Mucosa of rectum (tissue), 2 donors: ENCODE results near the gene ADARB2.

Experiments
- H3K27ac ChIP-seq, 2 donors: one replicate each; pipeline ENCODE4 v1.7.0; 2013; ENCODE audit warnings: inconsistent platforms in 2 of 2, low read depth in 2 of 2, low read length in 2 of 2
- H3K27me3 ChIP-seq, 2 donors: one replicate each; pipeline ENCODE4 v1.7.0; 2013; ENCODE audit warnings: low read length in 2 of 2; ENCODE audit not compliant: control insufficient read depth in 2 of 2, insufficient read depth in 2 of 2
- H3K36me3 ChIP-seq, 2 donors: one replicate each; pipeline ENCODE4 v1.7.0; 2013; ENCODE audit warnings: low read length in 2 of 2; ENCODE audit not compliant: control insufficient read depth in 2 of 2, insufficient read depth in 2 of 2
- H3K4me1 ChIP-seq, 2 donors: one replicate each; pipeline ENCODE4 v1.7.0; 2013; ENCODE audit warnings: low read length in 2 of 2, mild to moderate bottlenecking in 1 of 2; ENCODE audit not compliant: control insufficient read depth in 2 of 2, insufficient read depth in 2 of 2
- H3K4me3 ChIP-seq, 2 donors: one replicate each; pipeline ENCODE4 v1.7.0; 2013; ENCODE audit warnings: low read length in 2 of 2
- H3K9ac ChIP-seq, 2 donors: one replicate each; pipeline ENCODE4 v1.7.0; 2013; ENCODE audit warnings: low read length in 2 of 2, low read depth in 1 of 2, mild to moderate bottlenecking in 1 of 2
- H3K9me3 ChIP-seq, 2 donors: one replicate each; pipeline ENCODE4 v1.7.0; 2013; ENCODE audit warnings: low read length in 2 of 2; ENCODE audit not compliant: control insufficient read depth in 2 of 2
- donor health status: healthy.
- donor health status: Normal muscosa, but diverticular disease.

Gene ADARB2

GRCh38 chr10:1716839-1717238 is 20.5 kb downstream of the ADARB2 start:
- Histone ChIP-seq H3K9me3 (no peaks in the 10 kb centered on the region), H3K27me3 (peaks cover 0 to 2% of the 10 kb centered on the region in 2 donors)

GRCh38 chr10:1715821-1716220 is 21.5 kb downstream of the ADARB2 start:
- Histone ChIP-seq H3K27ac (no peak overlapping the region), H3K27me3 (peaks cover 0 to 2% of the 10 kb centered on the region in 2 donors), H3K4me1 (no peaks in the 10 kb centered on the region)

More at GRCh38 chr10:1716839-1717238, 20.5 kb downstream of the ADARB2 start:
- Histone ChIP-seq H3K4me1 (no peaks in the 10 kb centered on the region), H3K36me3 (no peaks in the 10 kb centered on the region), H3K9ac (no peak overlapping the region), H3K4me3 (no peak overlapping the region), H3K27ac (no peak overlapping the region)

GRCh38 chr10:1712944-1713671 is 24.2 kb downstream of the ADARB2 start:
- Histone ChIP-seq H3K4me1 (no peaks in the 10 kb centered on the region), H3K27me3 (peaks cover 0 to 2% of the 10 kb centered on the region in 2 donors), H3K4me3 (no peak overlapping the region), H3K36me3 (no peaks in the 10 kb centered on the region), H3K9ac (no peak overlapping the region), H3K27ac (no peak overlapping the region), H3K9me3 (no peaks in the 10 kb centered on the region)

More at GRCh38 chr10:1715821-1716220, 21.5 kb downstream of the ADARB2 start:
- Histone ChIP-seq H3K9ac (no peak overlapping the region), H3K4me3 (no peak overlapping the region), H3K9me3 (no peaks in the 10 kb centered on the region), H3K36me3 (no peaks in the 10 kb centered on the region)

GRCh38 chr10:1712314-1712713 is 25.0 kb downstream of the ADARB2 start:
- Histone ChIP-seq H3K4me3 (no peak overlapping the region), H3K9me3 (no peaks in the 10 kb centered on the region), H3K27ac (no peak overlapping the region), H3K36me3 (no peaks in the 10 kb centered on the region), H3K27me3 (peaks cover 0 to 2% of the 10 kb centered on the region in 2 donors), H3K4me1 (no peaks in the 10 kb centered on the region), H3K9ac (no peak overlapping the region)

GRCh38 chr10:1709161-1709560 is 28.2 kb downstream of the ADARB2 start:
- Histone ChIP-seq H3K9ac (no peak overlapping the region), H3K9me3 (no peaks in the 10 kb centered on the region), H3K27ac (no peak overlapping the region), H3K4me3 (no peak overlapping the region), H3K27me3 (no peaks in the 10 kb centered on the region), H3K36me3 (no peaks in the 10 kb centered on the region), H3K4me1 (no peaks in the 10 kb centered on the region)

- H3K9me3 ChIP-seq, result no peaks in the 10 kb centered on the region
- no peaks in the 10 kb centered on the region for H3K36me3 ChIP-seq
- H3K9ac ChIP-seq, result no peak overlapping the region
- H3K27me3 ChIP-seq, result no peaks in the 10 kb centered on the region
- H3K4me3 ChIP-seq, result no peak overlapping the region
- H3K27ac ChIP-seq, result no peak overlapping the region
- no peaks in the 10 kb centered on the region for H3K4me1 ChIP-seq
Measured at GRCh38 chr10:1708746-1709145, 28.6 kb downstream of the ADARB2 start.

- Histone ChIP-seq H3K9me3 (no peaks in the 10 kb centered on the region), H3K27ac (no peak overlapping the region), H3K9ac (no peak overlapping the region), H3K36me3 (no peaks in the 10 kb centered on the region), H3K27me3 (no peaks in the 10 kb centered on the region), H3K4me1 (no peaks in the 10 kb centered on the region), H3K4me3 (no peak overlapping the region)
Measured at GRCh38 chr10:1706711-1707110, 30.6 kb downstream of the ADARB2 start.

GRCh38 chr10:1706256-1706655 is 31.1 kb downstream of the ADARB2 start:
- no peaks in the 10 kb centered on the region for H3K4me1 ChIP-seq
- no peaks in the 10 kb centered on the region for H3K27me3 ChIP-seq
- H3K9me3 ChIP-seq, result no peaks in the 10 kb centered on the region
- no peak overlapping the region for H3K4me3 ChIP-seq
- H3K9ac ChIP-seq, result no peak overlapping the region
- no peak overlapping the region for H3K27ac ChIP-seq
- H3K36me3 ChIP-seq, result no peaks in the 10 kb centered on the region

- Histone ChIP-seq H3K36me3 (no peaks in the 10 kb centered on the region), H3K27ac (no peak overlapping the region), H3K27me3 (no peaks in the 10 kb centered on the region), H3K9ac (no peak overlapping the region), H3K4me1 (no peaks in the 10 kb centered on the region), H3K4me3 (no peak overlapping the region), H3K9me3 (no peaks in the 10 kb centered on the region)
Measured at GRCh38 chr10:1698185-1698584, 39.1 kb downstream of the ADARB2 start.

GRCh38 chr10:1696106-1696505 is 41.2 kb downstream of the ADARB2 start:
- Histone ChIP-seq H3K9me3 (no peaks in the 10 kb centered on the region), H3K36me3 (no peaks in the 10 kb centered on the region), H3K4me3 (no peak overlapping the region), H3K4me1 (no peaks in the 10 kb centered on the region), H3K27me3 (no peaks in the 10 kb centered on the region), H3K9ac (no peak overlapping the region), H3K27ac (no peak overlapping the region)
